Activated T-cell treated with anti-CD3 and anti-CD28 coated beads for 4 hours (primary cell): Measurements from ENCODE around the gene CAB39.
"Not testable (repeated sequence)": the region's sequence is repeated elsewhere in the genome, so short reads cannot be mapped to it uniquely, and the experiment has no call there.

Experiments
- DNase-seq: peaks from one replicate; pipeline ENCODE4 v3.0.0-alpha.2; 2020

CAB39 gene

GRCh38 chr2:230684270-230685168 lies 28.1 kb upstream of the CAB39 start:
- DNase-seq, result no peak

DNA sequence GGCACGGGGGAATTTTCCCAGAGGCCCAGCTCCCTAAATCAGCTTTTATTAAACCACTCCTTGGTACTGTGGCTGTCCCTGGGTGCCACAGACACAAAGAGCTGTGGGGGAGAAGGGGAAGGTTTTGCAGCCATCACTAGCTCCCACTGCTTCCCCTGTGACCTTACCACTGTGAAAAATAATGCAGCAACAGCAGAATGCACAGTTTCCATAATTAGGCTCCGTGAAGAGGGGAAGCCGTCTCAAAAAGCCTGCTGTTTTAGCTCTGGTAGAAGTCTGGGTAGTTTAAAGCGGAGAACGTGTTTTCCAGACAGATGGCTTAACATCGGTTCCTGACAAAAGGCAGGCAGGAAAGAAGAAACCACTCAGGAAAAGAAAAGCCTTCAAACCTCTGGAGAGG lies 27.5 kb upstream of the CAB39 start:
- no peak for DNase-seq

- no peak for DNase-seq
Measured at GRCh38 chr2:230687498-230687897, 25.1 kb upstream of the CAB39 start.

DNA sequence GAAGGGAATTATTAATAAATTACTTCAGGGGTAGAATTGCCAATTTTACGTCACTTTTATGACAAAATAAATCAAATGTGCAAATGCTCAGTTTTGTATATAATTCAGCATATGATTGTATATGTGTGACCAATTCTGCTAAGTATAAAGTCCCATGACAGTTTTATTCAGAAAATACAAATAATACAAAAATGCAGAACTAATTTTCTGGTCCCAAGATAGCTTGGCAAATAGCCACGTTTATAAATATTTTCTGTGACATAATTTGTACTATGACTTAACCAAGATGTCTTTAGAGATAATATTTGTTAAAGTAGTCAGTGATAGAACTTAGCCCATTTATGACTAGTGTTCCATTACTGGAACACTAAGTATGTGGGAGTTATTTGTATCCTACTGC lies 24.2 kb upstream of the CAB39 start:
- DNase-seq, result no peak

- DNase-seq, result no peak
Measured at GRCh38 chr2:230690439-230690838, 22.2 kb upstream of the CAB39 start.

DNA sequence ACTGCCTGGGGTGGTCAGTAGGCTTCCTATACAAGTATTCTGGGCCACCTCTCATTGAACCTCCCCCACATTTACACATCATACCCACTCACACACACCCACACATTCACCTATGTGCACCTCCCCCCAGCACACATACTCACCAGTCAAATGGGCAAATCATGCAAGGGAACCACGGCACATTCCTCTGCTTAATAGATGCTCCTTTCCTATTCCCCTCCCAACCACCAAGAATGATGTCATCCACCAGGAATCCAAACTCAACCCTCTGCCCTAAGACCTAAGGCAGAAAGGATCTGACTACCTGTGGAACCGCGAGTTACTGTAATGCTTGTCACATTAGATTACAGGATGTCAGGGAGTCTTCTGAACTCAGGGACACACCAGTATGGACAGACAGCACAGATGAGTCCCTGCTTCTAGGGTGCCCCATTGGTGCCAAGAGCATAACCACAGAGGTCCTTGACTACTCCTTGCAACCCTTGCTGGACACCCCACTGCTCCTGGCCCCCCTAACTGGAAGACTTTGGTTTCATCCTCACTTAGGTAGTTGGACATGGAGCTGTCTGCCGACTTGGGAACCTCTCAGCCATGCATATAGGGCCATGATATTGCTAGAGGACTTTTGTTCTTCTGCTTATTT lies 21.5 kb upstream of the CAB39 start:
- no peak for DNase-seq

DNA sequence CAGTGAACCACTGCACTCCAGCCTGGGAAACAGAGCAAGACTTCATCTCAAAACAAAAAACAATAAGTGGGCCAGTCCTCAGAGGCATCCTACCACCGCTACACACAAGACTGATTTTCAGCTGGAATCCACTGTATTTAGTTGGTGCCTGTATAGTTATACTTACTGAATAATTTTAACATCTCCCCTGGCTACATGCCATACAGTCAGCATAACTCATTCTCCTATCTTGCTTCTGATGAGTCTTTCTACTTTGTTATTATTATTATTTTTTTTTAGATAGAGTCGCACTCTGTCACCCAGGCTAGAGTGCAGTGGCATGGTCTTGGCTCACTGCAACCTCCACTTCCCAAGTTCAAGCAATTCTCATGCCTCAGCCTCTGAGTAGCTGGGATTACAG lies 19.9 kb upstream of the CAB39 start:
- no peak for DNase-seq

GRCh38 chr2:230693411-230693810 lies 19.2 kb upstream of the CAB39 start:
- DNase-seq, result no peak

GRCh38 chr2:230694241-230694640 lies 18.4 kb upstream of the CAB39 start:
- DNase-seq, result no peak

DNA sequence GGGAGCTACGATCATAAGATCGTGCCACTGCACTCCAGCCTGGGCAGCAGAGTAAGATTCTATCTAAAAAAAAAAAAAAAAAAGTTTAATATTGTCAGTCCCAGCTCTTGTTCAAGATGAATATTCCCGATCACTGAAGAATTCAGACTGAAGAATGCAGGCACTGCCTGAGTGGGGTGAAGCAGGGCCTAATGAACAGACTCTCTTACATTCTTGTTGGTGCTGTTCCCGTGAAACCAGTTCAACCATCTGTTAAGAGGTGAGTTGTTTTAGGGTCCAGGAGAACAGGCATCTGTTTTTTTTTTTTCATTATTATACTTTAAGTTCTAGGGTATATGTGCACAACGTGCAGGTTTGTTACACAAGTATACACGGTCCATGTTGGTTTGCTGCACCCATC lies 17.1 kb upstream of the CAB39 start:
- no peak for DNase-seq

DNA sequence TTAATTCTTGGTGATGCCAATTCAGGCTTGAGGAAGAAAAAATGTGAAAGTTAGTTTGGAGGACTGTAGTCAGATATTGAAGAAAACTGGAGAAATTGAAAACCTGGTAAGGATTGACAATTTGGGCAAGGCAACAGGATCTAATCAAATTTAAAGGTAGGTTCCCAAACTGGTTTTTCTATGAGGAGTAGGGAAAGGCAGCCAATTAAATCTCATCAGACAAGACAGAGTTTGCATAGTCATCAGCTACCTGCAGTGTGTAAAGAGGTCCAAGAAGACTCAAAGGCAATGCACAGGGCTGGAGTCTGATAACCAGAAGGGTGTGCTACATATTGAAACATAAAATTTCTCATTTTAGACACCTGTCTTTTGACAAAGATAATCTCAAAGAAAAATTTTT lies 16.0 kb upstream of the CAB39 start:
- no peak for DNase-seq

DNA sequence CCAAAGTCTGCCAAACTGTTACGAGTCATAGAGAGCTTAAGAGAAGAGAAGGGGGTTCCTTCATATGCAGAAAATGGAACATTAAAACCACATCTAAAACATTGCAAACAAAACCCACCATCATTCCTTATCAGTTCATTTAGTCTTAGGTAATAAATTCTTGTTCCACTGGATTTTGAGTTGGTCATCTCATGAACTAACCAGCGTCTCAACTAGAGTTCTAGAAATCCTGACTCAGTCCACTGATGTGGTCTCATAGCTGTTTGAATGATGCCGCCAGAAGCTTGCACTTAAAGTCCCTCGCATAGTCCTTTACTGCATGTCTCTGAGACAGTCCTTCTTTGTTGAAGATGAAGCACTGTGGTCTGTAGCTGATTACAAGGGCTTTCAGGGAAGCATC lies 15.0 kb upstream of the CAB39 start:
- no peak for DNase-seq

DNA sequence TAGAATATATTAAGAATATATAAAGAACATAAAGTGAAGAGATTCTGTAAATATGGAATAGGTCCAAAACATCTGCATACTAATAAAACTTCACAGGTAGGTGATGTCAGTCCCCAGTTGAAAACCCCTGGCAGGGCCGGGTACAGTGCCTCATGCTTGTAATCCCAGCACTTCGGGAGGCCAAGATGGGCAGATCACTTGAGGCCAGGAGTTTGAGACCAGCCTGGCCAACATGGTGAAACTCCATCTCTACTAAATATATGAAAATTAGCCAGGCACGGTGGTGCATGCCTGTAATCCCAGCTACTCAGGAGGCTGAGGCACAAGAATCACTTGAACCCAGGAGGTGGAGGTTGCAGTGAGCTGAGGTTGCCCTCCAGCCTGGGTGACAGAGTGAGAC lies 13.9 kb upstream of the CAB39 start:
- not testable (repeated sequence) for DNase-seq

GRCh38 chr2:230700447-230700846 lies 12.2 kb upstream of the CAB39 start:
- DNase-seq, result no peak

- no peak for DNase-seq
Measured at GRCh38 chr2:230701308-230701707, 11.3 kb upstream of the CAB39 start.

- not testable (repeated sequence) for DNase-seq
Measured at GRCh38 chr2:230702457-230702856, 10.2 kb upstream of the CAB39 start.

GRCh38 chr2:230703514-230703913 lies 9.1 kb upstream of the CAB39 start:
- no peak for DNase-seq

DNA sequence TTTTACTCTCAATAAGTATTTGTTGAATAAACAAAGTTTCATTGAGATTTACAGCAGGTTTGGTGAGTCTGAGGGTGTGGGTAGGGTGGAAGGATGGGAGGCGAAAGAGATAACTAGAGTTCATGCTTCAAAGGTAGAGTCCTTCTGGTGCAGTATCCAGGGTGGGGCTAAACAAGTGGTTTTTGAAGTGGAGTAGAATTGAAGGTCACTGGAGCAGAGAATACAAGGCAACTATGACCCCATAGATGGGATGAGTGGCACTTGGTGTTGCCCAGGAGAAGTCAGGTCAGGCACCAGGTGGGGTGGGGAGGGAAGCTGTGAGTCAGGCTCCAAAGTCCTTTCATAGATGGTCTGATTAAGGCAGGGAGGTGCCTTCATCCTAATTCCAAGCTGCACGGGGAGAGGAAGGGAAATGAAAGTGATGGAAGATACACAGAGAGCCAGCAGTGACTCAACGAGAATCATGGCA lies 6.6 kb upstream of the CAB39 start:
- no peak for DNase-seq

DNA sequence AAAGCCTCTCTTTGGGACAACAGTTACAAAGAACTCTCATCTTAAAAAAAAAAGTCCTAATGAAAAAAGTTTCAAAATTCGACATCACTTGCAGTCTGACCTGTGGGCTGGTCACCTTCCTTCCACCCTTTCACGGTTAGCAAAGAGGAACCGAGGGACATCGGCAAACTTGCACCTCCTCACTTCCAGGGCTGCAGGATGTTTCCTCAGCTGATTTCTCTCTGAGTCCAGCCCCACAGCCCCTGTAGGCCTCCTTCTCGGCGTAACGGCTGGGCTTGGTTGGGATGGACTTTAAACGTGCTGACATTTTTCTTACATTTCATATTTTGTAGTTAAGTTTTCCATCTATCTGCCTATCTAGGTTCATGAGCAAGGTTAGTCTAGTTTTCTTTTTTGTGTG lies 5.7 kb upstream of the CAB39 start:
- DNase-seq, result no peak

DNA sequence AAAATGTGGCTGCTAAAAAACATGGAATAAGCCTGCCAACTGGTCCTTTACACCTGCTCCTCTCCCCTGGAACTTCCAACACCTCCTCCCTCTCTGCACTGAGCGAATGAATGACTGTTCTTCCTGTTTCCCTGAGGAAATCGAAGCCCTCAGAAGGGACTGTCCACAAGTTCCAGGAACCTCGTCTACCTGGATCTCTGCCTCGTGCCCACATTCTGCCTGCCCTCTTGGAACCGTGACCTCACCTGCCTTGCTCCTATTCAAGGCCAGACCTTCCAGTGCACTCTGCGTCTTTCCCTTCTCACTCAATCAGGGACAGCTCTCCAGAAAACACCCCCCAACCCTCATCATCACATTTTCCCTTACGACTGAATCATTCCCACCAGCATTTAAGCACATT lies 4.4 kb upstream of the CAB39 start:
- no peak for DNase-seq

DNA sequence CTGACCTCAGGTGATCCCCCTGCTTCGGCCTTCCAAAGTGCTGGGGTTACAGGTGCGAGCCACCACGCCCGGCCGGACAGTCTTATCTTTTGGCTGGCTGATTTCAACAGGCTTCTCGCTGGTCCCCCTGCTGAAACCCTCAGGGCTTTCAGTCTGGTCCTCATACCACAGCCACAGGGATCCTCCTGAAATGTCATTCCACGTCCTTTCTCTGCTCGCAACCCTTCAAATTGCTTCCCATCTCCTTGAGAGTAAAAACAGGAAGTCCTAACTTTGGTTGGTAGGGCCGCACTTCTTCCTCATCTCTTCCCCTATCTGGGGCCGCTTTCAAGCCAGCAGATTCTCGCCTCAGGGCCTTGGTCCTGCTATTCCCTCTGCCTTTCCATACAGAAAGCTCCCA lies 1.4 kb upstream of the CAB39 start:
- DNase-seq, result no peak

DNA sequence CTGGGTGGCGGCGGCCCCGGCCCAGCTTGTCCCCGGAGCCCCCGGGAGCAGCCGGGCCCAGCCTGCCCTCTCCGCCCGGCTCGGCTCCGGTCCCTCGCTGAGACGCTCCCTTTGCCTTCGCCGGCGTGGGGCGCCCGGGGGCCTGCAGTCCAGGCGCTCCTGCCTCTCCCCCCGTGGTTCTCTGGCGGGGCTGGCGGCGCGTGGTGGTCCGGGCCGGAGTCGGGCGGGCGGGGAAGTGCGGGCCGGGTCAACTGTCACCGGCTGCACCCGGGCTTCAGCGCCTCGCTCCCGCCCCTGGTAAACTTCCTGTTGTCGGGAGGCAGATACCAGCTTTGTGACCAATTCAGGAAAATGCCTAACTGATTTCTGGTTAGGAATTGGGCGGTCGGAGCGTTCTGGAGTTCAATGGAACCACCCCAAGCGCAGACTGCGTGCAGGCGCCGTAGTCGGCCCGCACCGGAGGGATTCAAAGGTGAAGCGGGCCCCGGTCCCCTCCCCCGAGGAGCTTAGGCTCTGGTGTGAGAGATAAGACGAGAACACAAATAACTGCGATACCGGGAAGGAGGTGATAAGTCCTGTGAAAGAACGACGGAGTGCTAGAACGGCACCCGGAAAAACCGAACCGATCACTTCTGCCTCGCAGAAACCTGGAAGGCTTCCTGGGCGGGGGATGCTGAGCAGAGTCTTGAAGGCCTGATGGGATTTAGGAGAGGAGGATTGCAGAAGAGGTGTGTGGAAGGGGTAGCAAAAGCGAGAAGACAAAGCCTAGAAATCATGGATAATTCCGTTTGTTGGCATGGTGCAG lies 891 bp downstream of the CAB39 start:
- peak; percentile 20 for DNase-seq

DNA sequence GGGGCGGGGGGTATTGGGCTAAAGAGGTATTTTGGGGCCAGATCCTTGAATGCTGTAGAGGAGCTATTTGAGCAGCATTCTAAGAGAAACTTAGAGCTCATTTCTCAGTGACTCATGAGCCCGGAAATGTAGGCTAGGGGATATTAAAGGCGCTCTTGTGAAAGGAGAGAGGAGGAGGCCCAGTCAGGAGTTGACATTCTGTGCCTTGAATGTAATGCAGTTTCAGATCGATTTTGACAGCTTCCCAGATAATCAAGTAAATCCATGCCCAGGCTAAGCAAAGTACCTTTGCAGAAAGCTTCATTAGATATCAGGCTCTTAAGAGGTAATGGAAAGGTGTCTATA lies 1.5 kb downstream of the CAB39 start:
- peak; percentile 37 for DNase-seq

GRCh38 chr2:230715201-230715600 lies 2.6 kb downstream of the CAB39 start:
- no peak for DNase-seq
